OCI-LY1 (cell line): Measurements from ENCODE around the gene NCF2.
"Not testable (repeated sequence)": the region's sequence is repeated elsewhere in the genome, so short reads cannot be mapped to it uniquely, and the experiment has no call there.

Experiments used
- EZH2 ChIP-seq: fragments of 200-600 bp; sonication (generic), shearing (Covaris generic); IDR thresholded peaks from 2 replicates; pipeline ENCODE4 v1.8.0; 2017; ENCODE audit warnings: borderline replicate concordance, mixed run types, mild to moderate bottlenecking, antibody characterized with exemption, low read length, moderate library complexity, mixed read lengths
- TF ChIP-seq, protein P1 (sequence below): fragments of 200-600 bp; sonication (generic), shearing (Covaris generic); IDR thresholded peaks from 2 replicates; pipeline ENCODE4 v1.5.1; 2017; ENCODE audit warnings: mild to moderate bottlenecking, antibody characterized with exemption, low read length, moderate library complexity, mixed read lengths

DNA sequence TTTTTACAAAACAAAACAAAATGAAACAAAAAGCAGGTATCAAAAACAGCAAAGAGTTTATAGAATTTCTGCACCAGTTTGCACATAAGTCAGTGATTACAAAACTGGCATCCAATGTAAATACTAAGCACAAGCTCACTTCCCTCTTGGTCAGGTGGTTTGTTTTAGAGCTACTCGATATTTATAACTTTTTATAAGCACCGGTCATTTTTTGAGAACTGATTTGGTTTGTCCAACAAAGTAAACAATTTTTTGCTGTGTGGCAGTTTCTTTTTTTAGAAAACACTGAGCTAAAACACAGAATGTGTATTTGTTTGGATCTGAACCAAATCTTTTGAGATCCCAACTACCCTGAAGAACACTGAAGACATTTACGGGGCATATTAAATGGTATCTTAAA lies 36.0 kb upstream of the NCF2 start:
- TF ChIP-seq, protein P1, sequence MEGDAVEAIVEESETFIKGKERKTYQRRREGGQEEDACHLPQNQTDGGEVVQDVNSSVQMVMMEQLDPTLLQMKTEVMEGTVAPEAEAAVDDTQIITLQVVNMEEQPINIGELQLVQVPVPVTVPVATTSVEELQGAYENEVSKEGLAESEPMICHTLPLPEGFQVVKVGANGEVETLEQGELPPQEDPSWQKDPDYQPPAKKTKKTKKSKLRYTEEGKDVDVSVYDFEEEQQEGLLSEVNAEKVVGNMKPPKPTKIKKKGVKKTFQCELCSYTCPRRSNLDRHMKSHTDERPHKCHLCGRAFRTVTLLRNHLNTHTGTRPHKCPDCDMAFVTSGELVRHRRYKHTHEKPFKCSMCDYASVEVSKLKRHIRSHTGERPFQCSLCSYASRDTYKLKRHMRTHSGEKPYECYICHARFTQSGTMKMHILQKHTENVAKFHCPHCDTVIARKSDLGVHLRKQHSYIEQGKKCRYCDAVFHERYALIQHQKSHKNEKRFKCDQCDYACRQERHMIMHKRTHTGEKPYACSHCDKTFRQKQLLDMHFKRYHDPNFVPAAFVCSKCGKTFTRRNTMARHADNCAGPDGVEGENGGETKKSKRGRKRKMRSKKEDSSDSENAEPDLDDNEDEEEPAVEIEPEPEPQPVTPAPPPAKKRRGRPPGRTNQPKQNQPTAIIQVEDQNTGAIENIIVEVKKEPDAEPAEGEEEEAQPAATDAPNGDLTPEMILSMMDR, result not testable (repeated sequence)
- not testable (repeated sequence) for TF ChIP-seq EZH2
